ENCODE measurements around the gene PALLD.

PALLD gene

GRCh38 chr4:168560184-168561180 lies 63.6 kb downstream of the PALLD start:
- no peak for DNase-seq

- no peak for DNase-seq
These were observed 65.3 kb downstream of the PALLD start for GRCh38 chr4:168562041-168562571.

- no peak for DNase-seq
These were observed 67.2 kb downstream of the PALLD start for GRCh38 chr4:168564023-168564422.

GRCh38 chr4:168565130-168565529 lies 68.3 kb downstream of the PALLD start:
- no peak for DNase-seq

- no peak for DNase-seq
These were observed 69.9 kb downstream of the PALLD start for GRCh38 chr4:168566726-168567125.

GRCh38 chr4:168569066-168569930 lies 72.4 kb downstream of the PALLD start:
- DNase-seq, result no peak

GRCh38 chr4:168569931-168570276 lies 73.1 kb downstream of the PALLD start:
- DNase-seq, result no peak

GRCh38 chr4:168570466-168570865 lies 73.6 kb downstream of the PALLD start:
- no peak for DNase-seq

- DNase-seq, result no peak
These were observed 75.2 kb downstream of the PALLD start for GRCh38 chr4:168572002-168572401.

GRCh38 chr4:168573870-168574269 lies 77.0 kb downstream of the PALLD start:
- no peak for DNase-seq

GRCh38 chr4:168574581-168575295 lies 77.9 kb downstream of the PALLD start:
- DNase-seq, result no peak

GRCh38 chr4:168575473-168575872 lies 78.6 kb downstream of the PALLD start:
- DNase-seq, result no peak

- no peak for DNase-seq
These were observed 80.8 kb downstream of the PALLD start for GRCh38 chr4:168577624-168578023.

- DNase-seq, result no peak
These were observed 83.4 kb downstream of the PALLD start for GRCh38 chr4:168580228-168580627.

- DNase-seq, result no peak
These were observed 87.5 kb downstream of the PALLD start for GRCh38 chr4:168584321-168584771.

GRCh38 chr4:168585168-168586091 lies 88.6 kb downstream of the PALLD start:
- peak; percentile 57 for DNase-seq

GRCh38 chr4:168586926-168587325 lies 90.1 kb downstream of the PALLD start:
- no peak for DNase-seq

- DNase-seq, result no peak
These were observed 90.7 kb downstream of the PALLD start for GRCh38 chr4:168587411-168588125.

- DNase-seq, result no peak
These were observed 92.2 kb downstream of the PALLD start for GRCh38 chr4:168588916-168589531.

GRCh38 chr4:168592676-168593075 lies 95.8 kb downstream of the PALLD start:
- DNase-seq, result no peak
